H1 (cell line): Measurements from ENCODE around the gene GALNT15. TPM values are rescaled to one million over a fixed set of nuclear protein-coding genes. Genes with fewer than 3 reads are reported as not detected.

Source experiments
- CTCF ChIA-PET: fragments of 300-600 bp; sonication (Branson Sonifier 250); formaldehyde crosslinking; loops from one replicate; lab custom pipeline; 2021; ENCODE audit not compliant: partially characterized antibody; lab: Charles Lee
- POLR2A ChIA-PET: fragments of 300-600 bp; sonication (Branson Sonifier 250); formaldehyde crosslinking; loops from one replicate; lab custom pipeline; 2021; ENCODE audit warnings: inconsistent platforms; ENCODE audit not compliant: partially characterized antibody; lab: Charles Lee
- DNase-seq, 2 experiments: peaks; one replicate each; pipeline versions ENCODE4 v3.0.0 to v3.0.0-alpha.2; 2010 to 2022; ENCODE audit warnings: low spot score in 2 of 2, low read depth in 1 of 2, mixed read lengths in 1 of 2
- FAIRE-seq: peaks from 2 replicates; lab custom pipeline; 2011; peaks lifted over from hg19 to GRCh38; lab: Jason Lieb, UNC
- H2AFZ ChIP-seq: 2 replicates; pipeline ENCODE4 v1.8.1; 2012; ENCODE audit warnings: low read length, inconsistent platforms
- H2AK5ac ChIP-seq: 2 replicates; pipeline ENCODE4 v1.6.1; 2013; ENCODE audit warnings: low read depth, low read length
- H2BK120ac ChIP-seq: replicated peaks from 2 replicates; pipeline ENCODE3; 2013; ENCODE audit warnings: low read depth, low read length, inconsistent platforms
- H2BK12ac ChIP-seq: 2 replicates; pipeline ENCODE4 v1.6.1; 2013; ENCODE audit warnings: low read depth, low read length
- H2BK15ac ChIP-seq: 2 replicates; pipeline ENCODE4 v1.6.1; 2013; ENCODE audit warnings: low read length
- H2BK20ac ChIP-seq: 2 replicates; pipeline ENCODE4 v1.6.1; 2013; ENCODE audit warnings: low read length
- H2BK5ac ChIP-seq: 2 replicates; pipeline ENCODE4 v1.6.1; 2013; ENCODE audit warnings: low read depth, low read length
- H3K14ac ChIP-seq: 2 replicates; pipeline ENCODE4 v1.6.1; 2013; ENCODE audit warnings: inconsistent platforms; ENCODE audit not compliant: insufficient read length
- H3K18ac ChIP-seq: 2 replicates; pipeline ENCODE4 v1.6.1; 2013; ENCODE audit warnings: low read length; ENCODE audit errors: extremely low read depth
- H3K23ac ChIP-seq: 2 replicates; pipeline ENCODE4 v1.6.1; 2013; ENCODE audit warnings: inconsistent platforms; ENCODE audit not compliant: insufficient read length
- H3K23me2 ChIP-seq: 2 replicates; pipeline ENCODE4 v1.6.1; 2013; ENCODE audit warnings: low read depth, low read length
- H3K27ac ChIP-seq: 2 replicates; pipeline ENCODE4 v1.6.1; 2011; ENCODE audit warnings: low read depth, low read length, inconsistent platforms
- H3K27me3 ChIP-seq, 4 experiments: replicated peaks in 1 of 4; 1 replicate in 1 of 4; 2 replicates in 3 of 4; pipeline versions ENCODE4 v1.6.1 to v1.8.1; 2011 to 2013; ENCODE audit warnings: low read length in 3 of 4, mild to moderate bottlenecking in 3 of 4, inconsistent platforms in 2 of 4, mixed read lengths in 2 of 4, moderate library complexity in 1 of 4; ENCODE audit not compliant: control insufficient read depth in 3 of 4, insufficient read depth in 3 of 4; ENCODE audit errors: extremely low read depth in 1 of 4
- H3K36me3 ChIP-seq, 4 experiments: 2 replicates each; pipeline versions ENCODE4 v1.6.1 to v1.8.1; 2011 to 2013; ENCODE audit warnings: mild to moderate bottlenecking in 4 of 4, low read length in 3 of 4, moderate library complexity in 2 of 4, control low read depth in 1 of 4, inconsistent platforms in 1 of 4; ENCODE audit not compliant: insufficient read depth in 4 of 4, control insufficient read depth in 2 of 4
- H3K4ac ChIP-seq: replicated peaks from 2 replicates; pipeline ENCODE3; 2013; ENCODE audit warnings: low read length, low read depth, mixed read lengths, inconsistent platforms; ENCODE audit not compliant: insufficient read length
- H3K4me1 ChIP-seq, 4 experiments: replicated peaks in 1 of 4; 1 replicate in 1 of 4; 2 replicates in 3 of 4; pipeline versions ENCODE4 v1.6.1 to v1.8.1; 2011 to 2013; ENCODE audit warnings: low read length in 3 of 4, inconsistent platforms in 2 of 4, mixed read lengths in 1 of 4; ENCODE audit not compliant: insufficient read depth in 4 of 4, control insufficient read depth in 3 of 4
- H3K4me2 ChIP-seq, 2 experiments: 2 replicates each; pipeline versions ENCODE4 v1.6.1 to v1.8.1; 2011 to 2013; ENCODE audit warnings: low read depth in 2 of 2, low read length in 2 of 2, control low read depth in 1 of 2, inconsistent platforms in 1 of 2, mild to moderate bottlenecking in 1 of 2; ENCODE audit not compliant: insufficient read depth in 1 of 2
- H3K4me3 ChIP-seq, 4 experiments: fragments of 200-600, 300-600 bp in 1 of 4; sonication (generic), shearing (Covaris generic), sonication (Bioruptor Twin) in 1 of 4; 2 replicates each; pipeline versions ENCODE4 v1.5.1 to v1.8.1; 2011 to 2016; ENCODE audit warnings: low read length in 4 of 4, low read depth in 3 of 4, control low read depth in 2 of 4, inconsistent platforms in 2 of 4, mild to moderate bottlenecking in 2 of 4, mixed read lengths in 1 of 4, moderate library complexity in 1 of 4; ENCODE audit not compliant: insufficient read depth in 2 of 4; ENCODE audit errors: extremely low read depth in 1 of 4
- H3K56ac ChIP-seq: replicated peaks from 2 replicates; pipeline ENCODE3; 2013; ENCODE audit warnings: low read depth, mild to moderate bottlenecking, mixed read lengths, low read length, inconsistent platforms; ENCODE audit not compliant: insufficient read length
- H3K79me1 ChIP-seq: 2 replicates; pipeline ENCODE4 v1.6.1; 2013; ENCODE audit warnings: low read depth, low read length, control low read depth
- H3K79me2 ChIP-seq, 2 experiments: 2 replicates each; pipeline versions ENCODE4 v1.6.1 to v1.8.1; 2012 to 2013; ENCODE audit warnings: low read length in 2 of 2, mild to moderate bottlenecking in 2 of 2, inconsistent platforms in 1 of 2; ENCODE audit not compliant: insufficient read depth in 2 of 2, control insufficient read depth in 1 of 2
- H3K9ac ChIP-seq, 4 experiments: replicated peaks in 1 of 4; 1 replicate in 1 of 4; 2 replicates in 3 of 4; pipeline versions ENCODE4 v1.6.1 to v1.8.1; 2011 to 2013; ENCODE audit warnings: low read depth in 3 of 4, low read length in 3 of 4, control low read depth in 2 of 4, mild to moderate bottlenecking in 2 of 4, moderate library complexity in 2 of 4, inconsistent platforms in 1 of 4; ENCODE audit errors: extremely low read depth in 1 of 4
- H3K9me3 ChIP-seq, 2 experiments: 2 replicates each; pipeline versions ENCODE4 v1.6.1 to v1.8.1; 2012 to 2013; ENCODE audit warnings: mild to moderate bottlenecking in 2 of 2, moderate library complexity in 2 of 2, control low read depth in 1 of 2, inconsistent platforms in 1 of 2, low read depth in 1 of 2, low read length in 1 of 2, mixed read lengths in 1 of 2; ENCODE audit not compliant: insufficient read depth in 2 of 2
- H4K20me1 ChIP-seq, 2 experiments: replicated peaks in 1 of 2; 2 replicates each; pipeline versions ENCODE3 to v1.8.1; 2011 to 2013; ENCODE audit warnings: inconsistent platforms in 2 of 2, low read length in 2 of 2, mild to moderate bottlenecking in 1 of 2; ENCODE audit not compliant: insufficient read depth in 2 of 2, control insufficient read depth in 1 of 2
- H4K5ac ChIP-seq: 2 replicates; pipeline ENCODE4 v1.6.1; 2013; ENCODE audit warnings: low read length, low read depth, mixed read lengths, inconsistent platforms; ENCODE audit not compliant: insufficient read length
- H4K8ac ChIP-seq: 2 replicates; pipeline ENCODE4 v1.8.0; 2013; ENCODE audit warnings: mild to moderate bottlenecking, moderate library complexity, low read length, inconsistent platforms; ENCODE audit not compliant: insufficient read depth; ENCODE audit errors: extremely low read depth
- H4K91ac ChIP-seq: replicated peaks from 2 replicates; pipeline ENCODE3; 2013; ENCODE audit warnings: low read length, mixed read lengths, inconsistent platforms; ENCODE audit not compliant: insufficient read length
- ATF3 ChIP-seq: IDR thresholded peaks from 2 replicates; pipeline ENCODE4 v1.6.1; 2011; ENCODE audit warnings: low read depth, mild to moderate bottlenecking, low read length; ENCODE audit not compliant: insufficient read depth
- CREB1 ChIP-seq: IDR thresholded peaks from 2 replicates; pipeline ENCODE4 v1.6.1; 2012; ENCODE audit warnings: inconsistent platforms
- CTBP2 ChIP-seq: IDR thresholded peaks from 2 replicates; pipeline ENCODE4 v1.7.0; 2011; ENCODE audit warnings: borderline replicate concordance, mild to moderate bottlenecking, moderate library complexity, mixed read lengths, low read length; ENCODE audit not compliant: insufficient read depth, insufficient read length
- CTCF ChIP-seq, 3 experiments: IDR thresholded peaks; 1 replicate in 2 of 3; 2 replicates in 1 of 3; pipeline versions ENCODE4 v1.5.1 to v1.6.1; 2011; ENCODE audit warnings: low read length in 3 of 3, mild to moderate bottlenecking in 3 of 3, inconsistent platforms in 2 of 3, low read depth in 1 of 3, moderate library complexity in 1 of 3; ENCODE audit not compliant: insufficient read depth in 1 of 3; ENCODE audit errors: control extremely low read depth in 1 of 3
- E2F6 ChIP-seq: IDR thresholded peaks from 2 replicates; pipeline ENCODE4 v1.6.1; 2012; ENCODE audit warnings: inconsistent platforms
- EGR1 ChIP-seq: IDR thresholded peaks from 2 replicates; pipeline ENCODE4 v1.6.1; 2011; ENCODE audit warnings: low read depth, low read length, borderline replicate concordance
- EP300 ChIP-seq, 2 experiments: IDR thresholded peaks; 1 replicate in 1 of 2; 2 replicates in 1 of 2; pipeline ENCODE4 v1.6.1; 2011 to 2012; ENCODE audit warnings: low read depth in 2 of 2, low read length in 2 of 2, mild to moderate bottlenecking in 2 of 2, borderline replicate concordance in 1 of 2, inconsistent platforms in 1 of 2, moderate library complexity in 1 of 2
- FOSL1 ChIP-seq: IDR thresholded peaks from 2 replicates; pipeline ENCODE4 v1.6.1; 2011; ENCODE audit warnings: mild to moderate bottlenecking, low read depth, low read length, moderate library complexity; ENCODE audit not compliant: insufficient read depth
- HDAC6 ChIP-seq: IDR thresholded peaks from one replicate; pipeline ENCODE4 v1.7.1; 2012; ENCODE audit warnings: low read depth, mild to moderate bottlenecking, inconsistent platforms, low read length, moderate library complexity
- SP2 ChIP-seq: IDR thresholded peaks from 2 replicates; pipeline ENCODE4 v1.6.1; 2012; ENCODE audit warnings: mild to moderate bottlenecking, low read length, inconsistent platforms
- WGBS, 2 experiments: shearing (Covaris generic) in 1 of 2; methylation state at CpG; one replicate each; pipeline versions ENCODE4 v1.1.6 to v1.1.7; 2013 to 2015; ENCODE audit warnings: low lambda C conversion rate in 2 of 2, mixed read lengths in 2 of 2, inconsistent platforms in 1 of 2, low coverage in 1 of 2, missing lambda C conversion rate in 1 of 2; ENCODE audit not compliant: insufficient replicate concordance in 2 of 2, insufficient coverage in 1 of 2, insufficient read length in 1 of 2; ENCODE audit errors: extremely low coverage in 1 of 2, missing lambda C conversion rate in 1 of 2; 5-methylcytosine and 5-hydroxymethylcytosine counted together
- polyA plus RNA-seq, 7 experiments: library from polyadenylated mRNA; depleted of rRNA in 3 of 7; stranded (reverse) in 5 of 7; unstranded in 2 of 7; fragments of >200 nt in 5 of 7; fragments of 200-250 nt in 2 of 7; gene quantifications; 1 replicate in 5 of 7; 2 replicates in 1 of 7; 4 replicates in 1 of 7; pipeline versions ENCODE4 v1.2.1 to v1.2.3, GENCODE V29; 2011 to 2013; ENCODE audit warnings: missing spikeins in 2 of 7, mixed read lengths in 2 of 7
- total RNA-seq: library from RNA; stranded (reverse); fragmentation: NEBNext Ultra II Directional; extraction: Animal tissue kit (Norgen Biotek cat#: 25700); gene quantifications from 2 replicates; pipeline ENCODE4 v1.2.1, GENCODE V29; 2021

Gene GALNT15
- total and polyA plus RNA-seq, 2 of the 8 experiments (the other 6 are each of a cell fraction or from before 2014, with no cell fraction given), result 0.02 TPM; not detected in 1

GRCh38 chr3:16249336-16249735 lies 74.9 kb downstream of the GALNT15 start:
- Histone ChIP-seq H2BK15ac (no peak overlapping the region), H2BK120ac (no peak overlapping the region), H3K79me2 (no peaks in the 10 kb centered on the region), H3K4ac (no peak overlapping the region), H3K4me3 (no peak overlapping the region), H2BK20ac (no peak overlapping the region), H4K5ac (no peak overlapping the region), H4K20me1 (no peaks in the 10 kb centered on the region), H3K79me1 (no peaks in the 10 kb centered on the region), H3K36me3 (no peaks in the 10 kb centered on the region), H3K4me2 (no peak overlapping the region), H2BK5ac (no peak overlapping the region), H3K9me3 (no peaks in the 10 kb centered on the region), H3K27me3 (no peaks in the 10 kb centered on the region), H3K4me1 (0 out of 7 replicates have a peak, but pooled peaks cover 0 to 4% (median 0%) of the 10 kb centered on the region in 4 experiments), H3K23me2 (no peaks in the 10 kb centered on the region), H3K9ac (no peak overlapping the region), H3K14ac (no peak overlapping the region), H3K56ac (no peak overlapping the region), H4K91ac (no peak overlapping the region), H3K23ac (no peak overlapping the region), H2AK5ac (no peak overlapping the region), H2BK12ac (no peak overlapping the region), H2AFZ (no peak overlapping the region), H4K8ac (no peak overlapping the region), H3K18ac (no peak overlapping the region), H3K27ac (no peak overlapping the region)
- peak in 1 of 2 experiments; percentile 78 for DNase-seq
- ChIA-PET POLR2A (no interaction called here), CTCF (interaction anchor here (1.1 to 2.5 kb wide), 14 partner anchors 9 to 1046 kb away, joined by 3 to 50 read pairs (median 6); partner anchors contain the start of gene GALNT15)
- no peak for FAIRE-seq
- 19% methylated on average over 3 of the region's 3 CpGs; no CpG with 5 or more reads in 1 of the 2 experiments for WGBS, 2 experiments
- TF ChIP-seq FOSL1 (no peak), CTBP2 (no peak), HDAC6 (no peak), EGR1 (no peak), CREB1 (no peak), CTCF (IDR thresholded peaks at IDR 0.05; ENCODE audit: control extremely low read depth in 1 of 3, insufficient read depth in 1 of 3, low read depth in 1 of 3, low read length in 3 of 3) (peak; percentile 60 to 86 (median 69)), ATF3 (no peak), SP2 (no peak), E2F6 (no peak), EP300 (IDR thresholded peaks at IDR 0.05; ENCODE audit: borderline replicate concordance in 1 of 2, low read depth in 2 of 2, low read length in 2 of 2) (no peak)
